ENCODE results near the gene IPCEF1.

IPCEF1 gene

DNA sequence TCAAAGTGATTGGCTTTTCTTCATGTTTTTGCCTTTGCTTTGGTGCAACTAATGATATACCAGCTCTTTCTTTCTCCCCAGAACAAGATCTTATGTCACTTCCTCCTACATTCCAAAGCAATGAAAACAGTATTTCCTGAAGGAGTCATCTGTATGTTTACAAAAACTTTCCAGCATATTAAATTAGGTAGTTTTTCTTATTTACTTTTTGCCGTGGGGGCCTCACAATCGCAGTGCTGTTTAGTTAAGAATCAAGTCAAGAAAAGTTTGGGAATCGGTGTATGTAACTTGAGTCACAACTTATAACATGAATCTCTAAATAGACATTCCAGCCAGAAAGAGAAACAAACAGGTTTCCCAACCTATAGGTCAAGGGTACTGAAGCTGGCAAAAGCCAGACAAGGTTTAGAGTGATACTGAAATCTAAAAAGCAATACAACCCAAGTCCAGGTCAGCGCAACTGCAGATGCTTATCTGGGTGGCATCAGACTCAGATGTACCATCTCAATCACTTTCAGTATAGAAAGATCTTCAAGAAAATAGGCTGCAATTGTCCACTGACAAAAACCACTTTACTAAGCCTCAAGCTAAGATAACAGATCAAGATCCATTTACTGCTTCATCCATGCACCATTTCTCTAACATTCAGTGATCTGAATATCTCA lies 63.6 kb downstream of the IPCEF1 start:
- no peak for TF ChIP-seq CTCF (IDR thresholded peaks at IDR 0.05; ENCODE audit: extremely low read depth, missing control alignments)
- DNase-seq (ENCODE audit: low spot score): no peak

GRCh38 chr6:154292066-154292465 lies 64.5 kb downstream of the IPCEF1 start:
- DNase-seq (ENCODE audit: low spot score): no peak
- TF ChIP-seq CTCF (IDR thresholded peaks at IDR 0.05; ENCODE audit: extremely low read depth, missing control alignments): no peak

GRCh38 chr6:154289818-154290508 lies 66.6 kb downstream of the IPCEF1 start:
- no peak for DNase-seq (ENCODE audit: low spot score)
- TF ChIP-seq CTCF (IDR thresholded peaks at IDR 0.05; ENCODE audit: extremely low read depth, missing control alignments): no peak

GRCh38 chr6:154285826-154286225 lies 70.8 kb downstream of the IPCEF1 start:
- no peak for TF ChIP-seq CTCF (IDR thresholded peaks at IDR 0.05; ENCODE audit: extremely low read depth, missing control alignments)
- DNase-seq (ENCODE audit: low spot score): no peak

DNA sequence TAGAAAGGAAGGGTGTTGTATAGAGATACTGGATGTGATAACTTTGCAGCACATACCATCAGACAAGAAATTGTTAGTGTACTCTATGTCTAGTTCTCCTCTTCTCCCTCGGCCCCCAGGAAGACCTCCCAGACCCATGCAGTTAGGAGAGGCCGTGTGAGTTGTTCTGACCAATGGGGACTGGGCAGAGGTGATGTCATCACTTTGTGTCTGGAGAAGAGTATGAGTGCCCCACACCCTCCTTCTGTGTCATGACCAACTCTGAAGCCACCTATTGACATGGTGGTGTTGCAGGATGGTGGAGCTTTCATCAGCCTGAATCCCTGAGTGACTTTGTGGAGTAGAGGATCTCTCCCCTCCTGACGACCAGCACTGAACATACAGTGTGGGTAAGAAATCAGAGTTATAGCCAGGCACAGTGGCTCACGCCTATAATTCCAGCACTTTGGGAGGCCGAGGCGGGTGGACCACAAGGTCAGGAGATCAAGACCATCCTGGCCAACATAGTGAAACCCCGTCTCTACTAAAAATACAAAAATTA lies 72.2 kb downstream of the IPCEF1 start:
- TF ChIP-seq CTCF (IDR thresholded peaks at IDR 0.05; ENCODE audit: extremely low read depth, missing control alignments): no peak

GRCh38 chr6:154280521-154280920 lies 76.1 kb downstream of the IPCEF1 start:
- no peak for TF ChIP-seq CTCF (IDR thresholded peaks at IDR 0.05; ENCODE audit: extremely low read depth, missing control alignments)

More for the DNA sequence above, 72.2 kb downstream of the IPCEF1 start:
- DNase-seq (ENCODE audit: low spot score): no peak

GRCh38 chr6:154277629-154278017 lies 79.0 kb downstream of the IPCEF1 start:
- TF ChIP-seq CTCF (IDR thresholded peaks at IDR 0.05; ENCODE audit: extremely low read depth, missing control alignments): no peak
- no peak for DNase-seq (ENCODE audit: low spot score)

More at GRCh38 chr6:154280521-154280920, 76.1 kb downstream of the IPCEF1 start:
- no peak for DNase-seq (ENCODE audit: low spot score)

All from GM20000 (cell line).